Common myeloid progenitor, CD34-positive (primary cell): ENCODE data around the gene YARS2.

Source experiments
- CTCF ChIA-PET: fragments of 350-600 bp; sonication (Branson Sonifier 250); formaldehyde crosslinking; loops from one replicate; lab custom pipeline; 2021; ENCODE audit warnings: antibody characterized with exemption; lab: Charles Lee
- POLR2A ChIA-PET: fragments of 350-600 bp; sonication (Branson Sonifier 250); formaldehyde crosslinking; loops from one replicate; lab custom pipeline; 2021; ENCODE audit warnings: antibody characterized with exemption; lab: Charles Lee
- DNase-seq, 3 donors: peaks; one replicate each; pipeline versions ENCODE4 v3.0.0 to v3.0.0-alpha.2; 2013
- H3K27ac ChIP-seq, 2 experiments: 1 replicate in 1 of 2; 2 replicates in 1 of 2; pipeline ENCODE4 v1.7.0; 2013; ENCODE audit warnings: inconsistent platforms in 2 of 2, low read length in 2 of 2, mild to moderate bottlenecking in 2 of 2, low read depth in 1 of 2, moderate library complexity in 1 of 2; ENCODE audit not compliant: severe bottlenecking in 2 of 2, insufficient read depth in 1 of 2, poor library complexity in 1 of 2
- H3K27me3 ChIP-seq, 5 experiments: replicated peaks in 2 of 5; 1 replicate in 3 of 5; 2 replicates in 2 of 5; pipeline versions ENCODE4 v1.6.1 to v1.7.0; 2013; ENCODE audit warnings: low read length in 4 of 5, mild to moderate bottlenecking in 2 of 5, moderate library complexity in 2 of 5, inconsistent platforms in 1 of 5; ENCODE audit not compliant: insufficient read depth in 5 of 5, control insufficient read depth in 4 of 5
- H3K36me3 ChIP-seq, 4 experiments: 1 replicate in 2 of 4; 2 replicates in 2 of 4; pipeline versions ENCODE4 v1.6.1 to v1.7.0; 2013; ENCODE audit warnings: low read length in 3 of 4, control low read depth in 1 of 4, mild to moderate bottlenecking in 1 of 4; ENCODE audit not compliant: control insufficient read depth in 4 of 4, insufficient read depth in 4 of 4
- H3K4me1 ChIP-seq, 4 experiments: 1 replicate in 3 of 4; 2 replicates in 1 of 4; pipeline versions ENCODE4 v1.6.1 to v1.7.1; 2013; ENCODE audit warnings: low read length in 3 of 4, mild to moderate bottlenecking in 3 of 4, control low read depth in 1 of 4, inconsistent platforms in 1 of 4, moderate library complexity in 1 of 4; ENCODE audit not compliant: control insufficient read depth in 4 of 4, insufficient read depth in 4 of 4; ENCODE audit errors: control extremely low read depth in 1 of 4
- H3K4me3 ChIP-seq, 7 experiments: 1 replicate in 4 of 7; 2 replicates in 3 of 7; pipeline versions ENCODE4 v1.5.1 to v1.7.0; 2013; ENCODE audit warnings: mild to moderate bottlenecking in 7 of 7, low read length in 6 of 7, moderate library complexity in 6 of 7, inconsistent platforms in 2 of 7, low read depth in 2 of 7, control low read depth in 1 of 7; ENCODE audit not compliant: insufficient read depth in 4 of 7, control insufficient read depth in 1 of 7; ENCODE audit errors: extremely low read depth in 1 of 7
- H3K9me3 ChIP-seq, 5 experiments: 1 replicate in 4 of 5; 2 replicates in 1 of 5; pipeline versions ENCODE4 v1.6.1 to v1.7.1; 2013; ENCODE audit warnings: low read length in 4 of 5, mild to moderate bottlenecking in 2 of 5, inconsistent platforms in 1 of 5, low read depth in 1 of 5, moderate library complexity in 1 of 5; ENCODE audit not compliant: control insufficient read depth in 4 of 5, insufficient read depth in 2 of 5; ENCODE audit errors: control extremely low read depth in 1 of 5
- WGBS: methylation state at CpG from one replicate; pipeline ENCODE4 v1.1.5; 2013; ENCODE audit not compliant: insufficient coverage; 5-methylcytosine and 5-hydroxymethylcytosine counted together

Gene YARS2

GRCh38 chr12:32788405-32788804 lies 32.7 kb upstream of the YARS2 start:
- H3K27ac ChIP-seq, result no peak overlapping the region
- peaks cover 0 to 4% (median 1%) of the 10 kb centered on the region in 4 experiments for H3K36me3 ChIP-seq
- CTCF ChIA-PET, result interaction anchor here (1.2 kb wide), 1 partner anchor 32 kb away, joined by 4 read pairs; the partner anchor contains the start of gene YARS2
- POLR2A ChIA-PET, result no interaction called here
- H3K27me3 ChIP-seq, result no peaks in the 10 kb centered on the region
- no peak overlapping the region for H3K4me3 ChIP-seq
- H3K9me3 ChIP-seq, result no peaks in the 10 kb centered on the region
- H3K4me1 ChIP-seq, result no peaks in the 10 kb centered on the region
- no peak for DNase-seq
- WGBS, result 97% methylated on average over 3 of the region's 4 CpGs

DNA sequence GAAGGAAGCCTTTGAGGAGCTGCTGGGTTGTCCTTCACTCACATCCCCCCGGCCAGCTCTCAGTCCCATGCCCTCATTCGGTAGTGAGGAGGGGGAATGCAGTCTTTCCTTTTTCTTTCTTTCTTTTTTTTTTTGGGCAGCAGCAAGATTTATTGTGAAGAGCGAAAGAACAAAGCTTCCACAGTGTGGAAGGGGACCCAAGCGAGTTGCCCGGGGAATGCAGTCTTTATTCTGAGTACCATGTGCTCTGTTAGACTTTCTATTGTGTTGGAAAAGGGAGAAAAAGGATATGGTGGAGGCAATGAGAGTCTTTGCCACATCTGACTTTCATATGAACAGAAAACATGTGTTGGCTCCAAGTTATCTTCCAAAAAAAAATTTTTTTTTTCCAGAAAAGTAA lies 29.9 kb upstream of the YARS2 start:
- WGBS, result 89% methylated on average over 4 of the region's 5 CpGs
- ChIA-PET CTCF (no interaction called here), POLR2A (no interaction called here)

GRCh38 chr12:32783029-32783428 lies 27.3 kb upstream of the YARS2 start:
- no peaks in the 10 kb centered on the region for H3K4me1 ChIP-seq
- no peaks in the 10 kb centered on the region for H3K36me3 ChIP-seq
- ChIA-PET POLR2A (no interaction called here), CTCF (no interaction called here)
- H3K27ac ChIP-seq, result no peak overlapping the region
- WGBS, result 100% methylated on average over 1 of the region's 3 CpGs
- H3K4me3 ChIP-seq, result no peak overlapping the region
- peaks cover 0 to 3% (median 0%) of the 10 kb centered on the region in 5 experiments for H3K27me3 ChIP-seq
- no peak for DNase-seq
- no peaks in the 10 kb centered on the region for H3K9me3 ChIP-seq

More for the DNA sequence above, 29.9 kb upstream of the YARS2 start:
- no peaks in the 10 kb centered on the region for H3K4me1 ChIP-seq
- no peaks in the 10 kb centered on the region for H3K27me3 ChIP-seq
- H3K9me3 ChIP-seq, result no peaks in the 10 kb centered on the region
- no peaks in the 10 kb centered on the region for H3K36me3 ChIP-seq
- no peak overlapping the region for H3K4me3 ChIP-seq
- H3K27ac ChIP-seq, result no peak overlapping the region
- no peak for DNase-seq

- WGBS, result 100% methylated on average over 1 of the region's 1 CpG
- H3K36me3 ChIP-seq, result no peaks in the 10 kb centered on the region
- H3K27ac ChIP-seq, result no peak overlapping the region
- ChIA-PET POLR2A (no interaction called here), CTCF (no interaction called here)
- peaks cover 0 to 3% (median 2%) of the 10 kb centered on the region in 5 experiments for H3K27me3 ChIP-seq
- no peaks in the 10 kb centered on the region for H3K9me3 ChIP-seq
- no peak overlapping the region for H3K4me3 ChIP-seq
- DNase-seq, result no peak
- no peaks in the 10 kb centered on the region for H3K4me1 ChIP-seq
Measured at GRCh38 chr12:32780071-32780470, 24.4 kb upstream of the YARS2 start.

DNA sequence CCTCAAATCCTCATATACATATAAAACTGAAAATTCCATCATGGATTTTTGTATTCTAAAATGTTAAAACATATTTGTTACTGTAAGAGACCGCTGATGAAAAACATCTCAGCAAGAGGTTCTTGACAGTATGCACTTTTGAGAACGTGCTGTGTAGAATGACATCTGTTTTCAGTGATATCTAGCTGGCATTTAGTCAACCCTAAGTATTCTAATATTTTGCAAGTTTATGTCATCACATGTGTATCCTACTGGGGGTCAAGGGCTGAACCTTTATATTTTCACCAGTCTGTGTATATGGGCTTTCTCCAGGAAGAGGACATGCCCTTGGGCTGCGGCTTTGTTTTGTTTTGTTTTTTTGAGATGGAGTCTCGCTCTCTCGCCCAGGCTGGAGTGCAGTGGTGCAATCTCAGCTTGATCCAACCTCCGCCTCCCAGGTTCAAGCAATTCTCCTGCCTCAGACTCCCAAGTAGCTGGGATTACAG lies 22.0 kb upstream of the YARS2 start:
- ChIA-PET POLR2A (no interaction called here), CTCF (interaction anchor here (1.7 kb wide), 1 partner anchor 20 kb away, joined by 3 read pairs; no protein-coding TSS in a partner anchor)
- H3K4me3 ChIP-seq, result no peak overlapping the region
- WGBS, result 94% methylated on average over 5 of the region's 6 CpGs
- DNase-seq, result no peak
- H3K27me3 ChIP-seq, result peaks cover 0 to 5% (median 2%) of the 10 kb centered on the region in 5 experiments
- H3K27ac ChIP-seq, result no peak overlapping the region
- no peaks in the 10 kb centered on the region for H3K36me3 ChIP-seq
- H3K9me3 ChIP-seq, result no peaks in the 10 kb centered on the region
- H3K4me1 ChIP-seq, result no peaks in the 10 kb centered on the region

DNA sequence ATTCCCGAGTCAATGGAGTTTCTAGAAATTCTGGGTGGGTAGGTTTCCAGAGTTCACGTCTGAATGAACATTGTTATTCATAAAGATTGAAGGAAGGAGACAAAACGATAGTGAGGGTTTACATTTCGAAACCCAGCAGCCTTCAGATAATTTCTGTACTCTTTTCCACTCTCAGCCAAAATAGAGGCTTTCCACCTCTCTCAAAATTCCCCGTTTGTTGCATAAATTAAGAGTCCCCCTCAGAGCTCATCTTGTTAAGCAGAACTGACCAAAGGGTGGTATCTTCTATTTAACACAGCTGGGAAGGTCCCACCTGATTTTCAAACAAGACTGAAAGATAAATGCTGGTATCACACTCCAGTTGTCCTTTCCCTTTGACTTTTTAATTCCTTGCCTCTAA lies 21.5 kb upstream of the YARS2 start:
- Histone ChIP-seq H3K27me3 (peaks cover 0 to 5% (median 2%) of the 10 kb centered on the region in 5 experiments), H3K4me1 (no peaks in the 10 kb centered on the region), H3K9me3 (no peaks in the 10 kb centered on the region), H3K27ac (no peak overlapping the region), H3K4me3 (no peak overlapping the region), H3K36me3 (no peaks in the 10 kb centered on the region)
- DNase-seq, result no peak
- ChIA-PET CTCF (no interaction called here), POLR2A (no interaction called here)
- 95% methylated on average over 5 of the region's 5 CpGs for WGBS

GRCh38 chr12:32776258-32776657 lies 20.6 kb upstream of the YARS2 start:
- no CpG with 5 or more reads among the region's 4 CpGs for WGBS
- no peak overlapping the region for H3K4me3 ChIP-seq
- H3K27me3 ChIP-seq, result peaks cover 0 to 5% (median 2%) of the 10 kb centered on the region in 5 experiments
- CTCF ChIA-PET, result no interaction called here
- DNase-seq, result no peak
- no peaks in the 10 kb centered on the region for H3K4me1 ChIP-seq
- no peak overlapping the region for H3K27ac ChIP-seq
- POLR2A ChIA-PET, result no interaction called here
- no peaks in the 10 kb centered on the region for H3K36me3 ChIP-seq
- H3K9me3 ChIP-seq, result no peaks in the 10 kb centered on the region
